Stimulated activated CD8-positive, alpha-beta memory T cell treated with anti-CD3 and anti-CD28 coated beads, Interleukin-12 subunit alpha, Interleukin-12 subunit beta, amount 100 ng/mL, for 4 hours (primary cell): ENCODE results near the gene KANSL3.

Experiments used
- DNase-seq: peaks from one replicate; pipeline ENCODE4 v3.0.0-alpha.2; 2020; ENCODE audit warnings: low read depth

Gene KANSL3

DNA sequence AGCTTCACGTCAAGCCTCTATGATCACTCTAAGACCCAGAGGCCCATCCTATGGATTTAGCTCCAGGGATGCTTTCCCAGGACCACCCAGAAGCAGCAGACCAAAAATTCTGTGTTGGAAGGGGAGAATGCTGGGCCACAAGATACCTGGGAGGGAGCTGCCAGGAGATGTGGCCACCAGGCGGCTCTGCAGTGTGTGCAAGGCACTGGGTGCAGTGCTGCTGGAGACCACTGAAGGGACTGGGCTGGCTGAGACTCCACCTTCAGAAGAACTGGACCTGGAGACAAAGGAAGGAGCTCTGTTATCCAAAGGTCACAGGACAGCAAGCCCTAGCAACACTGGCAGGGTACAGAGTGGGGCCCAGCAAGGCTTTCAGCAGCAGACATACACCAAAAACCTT lies 34.0 kb downstream of the KANSL3 start:
- DNase-seq: no peak

DNA sequence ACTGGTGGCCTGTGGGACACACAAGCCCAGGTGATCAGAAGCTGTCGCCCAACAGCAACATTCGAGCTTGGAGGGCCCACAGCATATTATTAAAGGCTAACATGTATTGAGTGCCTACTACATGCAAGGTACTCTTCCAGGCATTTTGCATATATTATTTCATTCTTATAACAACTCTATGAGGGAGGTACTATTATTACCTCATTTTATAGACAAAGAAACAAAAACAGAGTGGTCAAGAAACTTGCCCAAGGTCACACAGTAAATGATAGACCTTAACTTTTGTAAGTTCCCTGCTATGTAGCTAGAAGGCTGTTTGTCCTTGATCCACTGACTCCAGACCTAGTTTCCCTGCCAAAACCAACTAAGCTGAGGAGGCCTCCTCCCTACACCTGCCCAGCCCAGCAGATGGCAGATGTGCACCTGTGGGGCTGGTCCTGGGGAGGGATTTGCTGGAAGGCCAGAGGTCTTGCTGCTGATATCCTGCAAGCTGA lies 35.7 kb downstream of the KANSL3 start:
- no peak for DNase-seq

DNA sequence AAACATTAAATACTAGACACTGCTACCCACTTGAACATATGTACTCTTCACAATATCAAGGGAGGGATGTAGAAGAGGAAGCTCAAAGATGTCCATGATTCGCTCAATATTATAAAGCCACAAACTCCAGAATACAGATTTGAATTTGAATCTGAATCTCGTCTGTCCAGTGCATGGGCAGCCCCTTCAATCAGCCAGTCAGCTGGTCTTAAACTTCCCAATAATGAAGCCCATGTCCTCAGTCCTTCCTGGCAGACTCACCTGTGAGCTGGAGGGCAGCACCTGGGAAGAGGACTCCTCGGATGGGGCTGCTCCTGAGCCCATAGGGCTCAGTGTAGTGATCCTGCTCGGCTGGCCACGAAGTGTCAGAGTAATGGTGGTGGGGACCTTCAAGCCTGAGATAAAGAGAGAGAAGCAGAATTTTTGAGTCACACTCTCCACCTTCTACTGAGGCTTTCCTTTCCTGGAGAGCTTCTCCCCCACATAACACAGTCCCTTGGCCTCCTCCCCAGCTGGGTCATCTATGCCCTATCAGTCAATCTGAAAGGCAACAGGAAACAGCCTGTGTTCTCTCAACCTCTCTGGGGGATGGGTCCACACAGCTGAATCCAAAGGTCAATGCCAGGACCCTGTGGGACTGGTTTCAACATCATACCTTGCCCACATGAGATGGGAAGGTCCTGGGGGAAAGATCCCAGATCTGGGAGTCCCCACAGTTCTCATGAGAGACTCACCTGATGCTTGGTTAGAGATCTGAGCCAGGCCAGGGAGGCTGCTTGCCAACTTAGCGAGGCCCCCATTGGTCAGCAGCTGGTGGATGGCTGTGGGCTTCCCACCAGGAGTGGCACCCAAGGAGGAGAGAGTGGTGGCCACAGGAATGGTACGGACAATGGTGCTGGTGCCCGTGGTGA lies 36.5 kb downstream of the KANSL3 start:
- DNase-seq: no peak

- no peak for DNase-seq
Measured at GRCh38 chr2:96599941-96600340, 38.2 kb downstream of the KANSL3 start.

GRCh38 chr2:96596596-96596995 lies 41.5 kb downstream of the KANSL3 start:
- no peak for DNase-seq

GRCh38 chr2:96594691-96595152 lies 43.4 kb downstream of the KANSL3 start:
- no peak for DNase-seq

DNA sequence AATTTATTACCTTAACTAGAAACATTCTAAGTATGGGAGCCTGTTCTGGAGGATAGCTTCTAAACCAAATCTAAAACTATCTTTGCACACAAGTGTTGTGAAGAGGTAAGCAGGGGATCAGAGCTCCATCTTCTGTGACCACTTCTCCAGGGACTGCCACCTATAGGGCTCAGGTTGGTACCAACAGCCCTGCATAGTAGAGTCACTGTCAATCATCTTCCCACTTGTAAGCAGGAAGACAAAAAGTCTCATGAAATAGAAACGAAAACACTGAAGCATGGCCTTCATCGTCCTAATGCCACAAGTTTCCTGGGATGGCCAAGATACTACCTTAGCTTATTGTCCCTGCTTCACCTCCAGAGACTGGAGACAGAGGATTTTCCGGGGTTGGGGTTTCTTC lies 43.8 kb downstream of the KANSL3 start:
- DNase-seq: no peak

DNA sequence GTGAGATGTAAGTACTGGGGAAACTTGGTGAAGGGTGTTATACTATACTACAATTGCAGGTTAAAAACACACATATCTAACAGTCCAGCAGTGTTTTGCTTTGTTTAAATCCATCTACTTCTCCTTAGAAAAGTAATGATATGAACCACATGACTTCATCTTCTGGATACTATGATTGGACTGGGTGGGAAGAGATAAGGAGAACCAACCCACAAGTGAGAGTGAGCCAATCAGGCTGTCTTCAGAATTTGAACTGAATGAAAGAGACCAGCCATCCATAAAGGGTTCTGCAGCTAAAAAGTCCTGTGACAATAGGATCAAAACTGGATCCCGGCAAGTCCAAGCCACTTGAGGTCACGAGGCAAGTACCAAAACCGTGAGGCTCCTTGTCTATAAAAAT lies 46.6 kb downstream of the KANSL3 start:
- DNase-seq: no peak

DNA sequence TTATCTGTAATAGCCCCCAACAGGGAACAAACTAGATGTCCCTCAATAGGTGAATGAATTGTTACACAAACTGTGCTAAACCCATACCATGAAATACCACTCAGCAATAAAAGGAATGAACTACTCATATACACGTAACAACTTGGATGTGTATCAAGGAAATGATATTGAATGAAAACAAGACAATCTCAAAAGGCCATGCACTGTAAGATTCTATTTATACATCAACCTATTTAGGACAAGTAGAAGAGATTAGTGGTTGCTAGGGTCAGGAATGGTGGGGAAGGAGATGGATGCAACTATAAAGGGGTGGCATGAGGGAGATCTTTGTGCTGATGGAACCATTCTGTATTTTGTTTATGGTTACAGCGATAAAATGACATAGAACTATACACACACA lies 47.1 kb downstream of the KANSL3 start:
- no peak for DNase-seq

DNA sequence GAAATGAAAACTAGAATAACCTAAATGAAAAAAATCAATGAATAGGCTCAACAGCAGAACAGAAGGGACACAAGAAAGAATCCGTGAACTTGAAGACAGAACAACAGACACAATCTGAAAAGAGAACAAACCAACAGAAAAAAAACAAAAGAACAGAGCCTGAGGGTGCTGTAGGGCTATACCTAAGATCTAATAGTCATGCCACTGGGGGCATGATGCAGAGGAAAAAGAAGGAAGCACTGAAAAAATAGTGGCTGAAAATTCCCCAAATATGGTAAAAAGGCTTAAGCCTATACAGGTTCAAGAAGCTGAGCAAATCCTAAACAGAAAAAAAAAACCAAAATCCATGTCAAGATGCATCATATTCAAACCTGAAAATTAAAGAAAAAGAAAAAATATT lies 50.3 kb downstream of the KANSL3 start:
- DNase-seq: no peak

DNA sequence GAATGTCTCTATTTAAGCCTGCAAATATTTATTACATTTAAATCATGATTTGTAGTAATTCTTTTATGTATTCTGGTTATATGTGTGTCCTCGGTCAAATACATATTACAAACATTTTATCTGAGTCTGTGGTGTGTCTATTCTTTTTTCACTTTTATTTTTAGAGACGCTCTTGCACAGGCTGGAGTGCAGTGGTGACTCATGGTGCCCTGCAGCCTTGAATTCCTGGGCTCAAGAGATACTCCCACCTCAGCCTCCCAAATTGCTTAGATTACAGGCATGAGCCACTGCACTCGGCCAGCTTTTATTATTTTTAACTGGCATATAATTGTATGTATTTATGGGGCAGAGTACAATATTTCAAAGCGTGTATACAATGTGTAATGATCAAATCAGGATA lies 54.1 kb downstream of the KANSL3 start:
- DNase-seq: no peak

DNA sequence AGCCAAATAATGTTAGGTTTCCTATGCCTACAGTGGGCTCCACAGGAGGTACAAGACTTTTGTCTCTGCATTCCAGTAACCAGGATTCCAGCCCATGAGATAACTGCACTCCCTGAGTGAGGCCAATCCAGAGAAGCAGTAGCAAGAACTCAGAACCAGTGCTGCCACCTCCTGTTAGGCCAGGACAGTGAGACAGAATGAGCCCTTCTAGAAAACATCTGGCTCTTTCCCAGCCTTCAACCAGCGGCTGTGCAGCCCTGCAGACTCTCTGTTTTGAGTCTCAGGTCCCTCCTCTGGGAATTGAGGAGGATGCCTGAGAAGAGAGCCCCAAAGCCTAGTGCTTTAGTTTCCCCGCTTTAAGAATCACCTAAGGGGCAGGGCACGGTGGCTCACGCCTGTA lies 57.3 kb downstream of the KANSL3 start:
- no peak for DNase-seq

DNA sequence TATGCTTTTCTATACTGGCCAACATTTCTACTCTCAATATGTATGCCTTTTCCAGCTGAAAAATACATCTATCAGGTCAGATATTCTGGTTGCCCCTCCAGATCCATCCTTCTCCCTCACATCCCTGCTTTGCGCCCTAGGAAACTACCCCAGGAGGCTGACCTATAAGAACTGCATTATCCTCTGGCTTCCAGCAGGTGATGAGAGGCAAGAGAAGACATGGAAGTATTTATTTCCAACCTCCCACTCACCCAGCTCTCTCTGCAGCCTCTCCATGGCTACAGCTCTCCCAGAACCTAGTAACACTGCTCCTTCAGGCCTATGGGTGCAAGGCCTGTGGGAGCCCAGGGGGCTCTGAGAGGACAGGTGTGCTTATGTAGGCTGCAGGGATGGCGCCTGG lies 58.7 kb downstream of the KANSL3 start:
- no peak for DNase-seq

DNA sequence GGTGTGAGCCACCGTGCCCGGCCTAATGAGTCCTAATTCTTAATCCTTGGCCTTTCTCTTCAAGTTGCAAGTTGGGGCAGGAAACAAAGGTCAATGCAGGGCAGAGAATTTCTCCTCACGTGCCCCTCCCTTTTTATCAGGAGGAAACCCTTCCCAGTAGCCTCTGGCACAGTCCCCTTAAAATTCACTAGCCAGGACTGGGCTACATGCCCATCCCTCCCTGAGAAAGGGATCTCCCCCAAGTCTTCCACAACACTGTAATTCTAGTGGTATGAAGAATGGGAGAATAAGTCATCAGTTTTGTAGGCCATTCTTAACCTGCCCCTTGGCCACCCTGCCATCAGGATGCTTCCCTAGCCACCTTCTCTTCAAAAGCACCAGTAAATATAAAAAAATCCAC lies 59.4 kb downstream of the KANSL3 start:
- DNase-seq: no peak

DNA sequence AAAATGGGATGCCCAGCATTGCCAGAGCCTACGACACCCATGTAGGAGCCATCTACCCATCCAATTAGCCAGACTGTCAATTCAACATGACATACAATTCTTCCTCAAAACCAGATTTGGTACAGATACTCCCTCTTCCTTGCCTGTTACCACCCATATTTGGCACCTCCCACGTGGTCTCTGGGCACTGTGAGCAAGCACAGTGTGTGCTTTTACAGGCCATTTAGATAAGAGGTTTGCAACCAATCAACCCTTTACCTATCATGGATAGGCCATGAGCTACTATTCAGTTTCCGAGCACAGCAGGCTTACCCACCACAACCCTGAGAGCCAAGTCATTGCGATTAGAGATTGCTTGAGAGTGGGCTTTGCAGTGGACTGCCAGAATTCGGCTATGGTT lies 60.6 kb downstream of the KANSL3 start:
- no peak for DNase-seq

DNA sequence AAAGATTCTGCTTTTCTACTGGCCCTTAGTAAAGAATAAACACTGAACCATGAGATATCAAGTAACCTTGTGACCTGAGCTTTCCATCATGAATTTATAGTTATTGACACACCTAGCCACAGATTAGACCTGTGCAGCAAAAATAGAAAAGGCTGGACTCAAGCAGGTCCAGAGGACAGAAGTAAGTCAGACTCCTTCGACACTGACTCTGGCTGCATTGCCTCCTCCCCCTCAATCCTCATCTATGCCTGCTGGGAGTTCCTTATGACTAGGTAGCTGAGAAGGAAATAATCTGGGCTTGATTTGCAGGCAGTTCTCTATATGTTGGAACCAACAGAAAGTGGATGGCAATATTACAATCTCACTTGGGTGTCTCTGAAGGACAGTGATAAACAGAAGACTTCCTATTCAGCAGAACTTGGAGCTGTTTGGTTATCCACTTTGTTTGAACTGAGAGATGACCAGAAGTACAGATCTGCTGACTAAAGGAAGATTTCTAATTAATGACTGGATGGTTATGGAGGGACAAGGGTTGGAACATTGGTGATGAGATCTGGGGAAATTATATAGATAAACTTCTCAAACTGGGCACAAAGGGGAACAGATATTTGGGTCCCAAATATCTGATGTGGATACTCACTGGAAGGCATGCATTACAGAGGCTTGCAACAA lies 62.2 kb downstream of the KANSL3 start:
- no peak for DNase-seq

DNA sequence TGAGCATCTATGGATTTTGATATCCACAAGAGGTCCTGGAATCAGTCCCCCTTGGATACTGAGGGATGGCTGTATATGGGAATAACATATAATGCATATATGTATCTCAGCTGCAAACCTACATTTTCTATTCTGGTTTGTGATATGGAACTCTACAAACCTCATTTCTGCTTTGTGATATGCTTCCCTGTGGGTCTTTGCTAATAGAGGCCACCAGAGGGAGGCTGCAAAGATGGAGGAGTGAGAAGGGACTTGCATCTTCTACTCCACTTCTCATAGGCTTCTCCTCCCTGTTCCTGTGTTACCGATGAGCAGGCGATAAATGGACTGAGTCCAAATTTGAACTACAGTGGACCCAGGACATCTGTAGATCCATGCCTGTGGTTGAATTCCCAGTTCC lies 63.7 kb downstream of the KANSL3 start:
- DNase-seq: no peak

DNA sequence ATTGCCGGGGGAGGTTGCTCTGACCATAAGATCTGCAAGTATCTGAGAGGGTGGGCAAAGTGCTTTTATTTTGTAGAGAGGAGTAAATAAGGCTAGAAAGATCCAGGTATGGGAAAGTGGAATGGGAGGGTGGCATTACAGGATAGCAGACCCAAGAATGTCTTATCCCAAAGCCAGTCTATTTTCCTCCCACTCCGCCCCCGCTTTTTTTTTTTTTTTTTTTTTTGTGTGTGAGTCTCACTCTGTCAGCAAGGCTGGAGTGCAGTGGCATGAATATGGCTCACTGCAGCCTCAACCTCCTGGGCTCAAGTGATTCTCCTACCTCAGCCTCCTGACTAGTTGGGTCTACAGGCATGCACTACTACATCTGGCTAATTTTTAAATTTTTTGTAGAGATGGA lies 70.0 kb downstream of the KANSL3 start:
- DNase-seq: no peak

DNA sequence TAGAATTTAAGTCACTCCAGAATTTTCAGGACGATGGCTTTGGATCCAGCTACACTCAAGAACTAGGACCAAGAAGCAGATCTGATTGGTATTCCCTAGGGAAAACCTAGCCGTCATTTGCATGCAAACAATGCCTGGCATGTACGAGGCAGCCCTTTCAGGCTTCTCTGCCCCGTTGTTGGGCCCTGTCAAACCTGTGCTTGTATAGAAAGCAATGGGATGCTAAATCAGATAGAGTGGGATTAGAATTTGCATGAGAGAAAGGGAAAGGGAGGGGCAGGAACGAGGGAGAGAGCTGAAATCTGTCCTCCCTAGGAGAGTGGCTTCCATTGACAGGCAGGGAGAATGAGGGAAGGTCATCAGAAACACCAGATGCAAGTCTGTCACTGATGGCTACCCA lies 73.0 kb downstream of the KANSL3 start:
- DNase-seq: no peak

DNA sequence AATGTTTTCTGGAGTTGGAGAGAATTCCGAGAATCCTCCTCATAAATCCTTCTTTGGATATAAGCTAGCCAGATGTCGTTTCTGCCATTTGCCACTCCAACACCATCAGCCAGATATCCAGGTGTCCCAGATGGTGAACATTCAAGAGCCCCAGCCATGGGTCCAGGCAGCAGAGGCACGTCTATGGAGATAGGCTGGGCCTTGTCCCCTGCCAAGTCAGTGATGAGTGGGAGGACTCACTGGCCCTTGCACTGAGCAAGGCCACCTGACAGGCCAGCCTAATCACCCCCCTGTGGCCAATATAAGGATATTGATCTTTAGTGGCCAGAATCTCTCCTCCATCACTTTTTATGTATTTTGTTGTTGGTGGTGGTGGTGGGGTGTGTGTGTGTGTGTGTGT lies 73.5 kb downstream of the KANSL3 start:
- no peak for DNase-seq

GRCh38 chr2:96564026-96564425 lies 74.1 kb downstream of the KANSL3 start:
- no peak for DNase-seq

- no peak for DNase-seq
Measured at GRCh38 chr2:96558485-96558884, 79.6 kb downstream of the KANSL3 start.

DNA sequence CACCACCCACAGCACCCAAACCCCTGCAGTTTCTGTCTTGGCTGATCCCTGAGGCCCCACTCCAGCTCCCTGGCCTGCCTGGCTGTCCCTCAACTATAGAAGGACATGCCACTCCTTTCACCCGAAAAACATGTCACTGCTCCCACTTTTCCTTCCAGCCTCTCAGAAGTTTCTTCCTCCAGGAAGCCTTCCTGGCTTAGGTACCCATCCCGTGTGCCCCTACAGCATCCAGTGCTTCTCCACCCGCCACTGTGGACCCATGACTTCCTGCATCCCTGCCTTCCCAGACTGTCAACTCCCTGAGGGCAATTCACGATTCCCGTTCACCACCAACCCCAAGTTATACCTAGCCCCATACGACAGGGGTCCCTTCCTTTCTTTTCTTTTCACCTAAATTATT lies 80.1 kb downstream of the KANSL3 start:
- no peak for DNase-seq
